CD4-positive, alpha-beta T cell treated with Interleukin-4 for 1 hour (primary cell): ENCODE data around the gene DPP6.

Source experiments
- DNase-seq, 2 donors: peaks; one replicate each; pipeline ENCODE4 v3.0.0-alpha.2; 2020 to 2022

Gene DPP6

GRCh38 chr7:154343778-154344412, 291.7 kb downstream of the DPP6 start:
- no peak for DNase-seq

GRCh38 chr7:154345093-154345492, 292.9 kb downstream of the DPP6 start:
- DNase-seq, result no peak

GRCh38 chr7:154347700-154348266, 295.6 kb downstream of the DPP6 start:
- DNase-seq, result no peak

- no peak for DNase-seq
These were observed 298.7 kb downstream of the DPP6 start for GRCh38 chr7:154350892-154351291.

- DNase-seq, result no peak
These were observed 301.2 kb downstream of the DPP6 start for GRCh38 chr7:154353355-154353767.

GRCh38 chr7:154364170-154364569, 312.0 kb downstream of the DPP6 start:
- DNase-seq, result no peak

- no peak for DNase-seq
These were observed 319.2 kb downstream of the DPP6 start for GRCh38 chr7:154371424-154371823.

- DNase-seq, result no peak
These were observed 319.9 kb downstream of the DPP6 start for GRCh38 chr7:154372011-154372601.

GRCh38 chr7:154373956-154374355, 321.8 kb downstream of the DPP6 start:
- DNase-seq, result no peak

GRCh38 chr7:154375956-154376355, 323.8 kb downstream of the DPP6 start:
- DNase-seq, result no peak

GRCh38 chr7:154380771-154381170, 328.6 kb downstream of the DPP6 start:
- no peak for DNase-seq

- DNase-seq, result no peak
These were observed 330.8 kb downstream of the DPP6 start for GRCh38 chr7:154383045-154383444.

GRCh38 chr7:154385214-154385613, 333.0 kb downstream of the DPP6 start:
- no peak for DNase-seq

- DNase-seq, result no peak
These were observed 335.1 kb downstream of the DPP6 start for GRCh38 chr7:154387252-154387651.

- no peak for DNase-seq
These were observed 336.2 kb downstream of the DPP6 start for GRCh38 chr7:154388412-154388811.

GRCh38 chr7:154388999-154389398, 336.8 kb downstream of the DPP6 start:
- no peak for DNase-seq

- no peak for DNase-seq
These were observed 338.8 kb downstream of the DPP6 start for GRCh38 chr7:154390961-154391360.

- no peak for DNase-seq
These were observed 342.6 kb downstream of the DPP6 start for GRCh38 chr7:154394804-154395203.

GRCh38 chr7:154406312-154406711, 354.1 kb downstream of the DPP6 start:
- DNase-seq, result no peak

- no peak for DNase-seq
These were observed 357.6 kb downstream of the DPP6 start for GRCh38 chr7:154409703-154410311.

- no peak for DNase-seq
These were observed 359.9 kb downstream of the DPP6 start for GRCh38 chr7:154412105-154412504.

GRCh38 chr7:154415709-154416399, 363.7 kb downstream of the DPP6 start:
- no peak for DNase-seq

GRCh38 chr7:154416714-154417113, 364.5 kb downstream of the DPP6 start:
- DNase-seq, result no peak

- DNase-seq, result no peak
These were observed 367.1 kb downstream of the DPP6 start for GRCh38 chr7:154419344-154419743.
